Mucosa of descending colon (tissue), 3 donors: Measurements from ENCODE around the gene CDK10. TPM values are rescaled to one million over a fixed set of nuclear protein-coding genes. Genes with fewer than 3 reads are reported as not detected.

Experiments used
- ATAC-seq: fragments of 200-7000 bp; cut with Tn5 transposase; one replicate; pipeline ENCODE4 v1.9.1; 2020; ENCODE audit warnings: mild to moderate bottlenecking, moderate library complexity
- DNase-seq, 3 donors: peaks; one replicate each; pipeline ENCODE4 v3.0.0-alpha.2; 2020
- H3K36me3 ChIP-seq: fragments of 200-600 bp; one replicate; pipeline ENCODE4 v1.8.0; 2021; ENCODE audit warnings: low read depth, mild to moderate bottlenecking
- H3K4me1 ChIP-seq: fragments of 200-600 bp; one replicate; pipeline ENCODE4 v1.8.0; 2021; ENCODE audit warnings: low read depth, mild to moderate bottlenecking
- H3K4me3 ChIP-seq: fragments of 200-600 bp; one replicate; pipeline ENCODE4 v1.8.0; 2021; ENCODE audit warnings: mild to moderate bottlenecking
- H3K9me3 ChIP-seq: fragments of 200-600 bp; one replicate; pipeline ENCODE4 v1.8.0; 2021; ENCODE audit warnings: mild to moderate bottlenecking
- CTCF ChIP-seq: fragments of 200-600 bp; IDR thresholded peaks from one replicate; pipeline ENCODE4 v1.8.0; 2022; ENCODE audit warnings: antibody characterized with exemption, mild to moderate bottlenecking
- intact Hi-C, 2 donors: fragments of 100-400 bp; cut with DNase I in 1 of 2; cut with micrococcal nuclease in 1 of 2; formaldehyde crosslinking; loops; one replicate each; pipeline versions ENCODE4 v1.11.0 to v1.11.1; 2022; cut with DNase I, micrococcal nuclease
- total RNA-seq, 3 donors: library from RNA; stranded (reverse); fragmentation: NEBNext Ultra II Directional in 2 of 3; extraction: Animal tissue kit (Norgen Biotek cat#: 25700) in 2 of 3; gene quantifications; one replicate each; pipeline versions ENCODE4 v1.2.1 to v1.2.4, GENCODE V29; 2021 to 2023
- donor health status: DM: no; HTN: no; CAD: no; lungs with moderate emphysema.
- donor health status: DM: no; HTN: no; CAD: no.
- donor health status: DM: no; HTN: yes; CAD: no.

CDK10 gene
- total RNA-seq, 3 donors from 2014 or later: 90.8 to 163 (median 94.5) TPM

GRCh38 chr16:89722392-89723278 is 36.1 kb downstream of the CDK10 start:
- H3K4me3 ChIP-seq: peak overlapping the region; percentile 60
- ATAC-seq (peak; percentile 70), DNase-seq (peak; percentile 92 to 97 (median 94))
- no peak for TF ChIP-seq CTCF
- H3K36me3 ChIP-seq: no peaks in the 10 kb centered on the region
- intact Hi-C loops: loop anchor here in 1 of 2 donors (5.0 kb wide), 1 partner anchor 40 kb away; no protein-coding TSS in a partner anchor
- H3K9me3 ChIP-seq: no peaks in the 10 kb centered on the region
- H3K4me1 ChIP-seq: peaks cover 32% of the 10 kb centered on the region

- ATAC-seq: no peak
- no peak overlapping the region for H3K4me3 ChIP-seq
- no peaks in the 10 kb centered on the region for H3K9me3 ChIP-seq
- TF ChIP-seq CTCF: no peak
- no peaks in the 10 kb centered on the region for H3K36me3 ChIP-seq
- intact Hi-C loops: loop anchor here in 1 of 2 donors (5.0 kb wide), 1 partner anchor 39 kb away; no protein-coding TSS in a partner anchor
- DNase-seq: peak; percentile 40 to 79 (median 64)
- H3K4me1 ChIP-seq: peaks cover 32% of the 10 kb centered on the region
Observed at GRCh38 chr16:89723279-89724250, 37.1 kb downstream of the CDK10 start.

GRCh38 chr16:89727406-89728120 is 41.1 kb downstream of the CDK10 start:
- no peak overlapping the region for H3K4me3 ChIP-seq
- TF ChIP-seq CTCF: no peak
- ATAC-seq (no peak), DNase-seq (no peak)
- intact Hi-C loops: no loop called here
- H3K36me3 ChIP-seq: peaks cover 4% of the 10 kb centered on the region
- H3K9me3 ChIP-seq: no peaks in the 10 kb centered on the region
- peaks cover 19% of the 10 kb centered on the region for H3K4me1 ChIP-seq

GRCh38 chr16:89729293-89729692 is 42.8 kb downstream of the CDK10 start:
- no peak for TF ChIP-seq CTCF
- ATAC-seq: no peak
- Histone ChIP-seq H3K4me3 (no peak overlapping the region), H3K4me1 (peaks cover 3% of the 10 kb centered on the region), H3K9me3 (no peaks in the 10 kb centered on the region), H3K36me3 (peaks cover 4% of the 10 kb centered on the region)
- no peak for DNase-seq
- intact Hi-C loops: no loop called here
